ENCODE measurements around the gene SORCS2.

DNA sequence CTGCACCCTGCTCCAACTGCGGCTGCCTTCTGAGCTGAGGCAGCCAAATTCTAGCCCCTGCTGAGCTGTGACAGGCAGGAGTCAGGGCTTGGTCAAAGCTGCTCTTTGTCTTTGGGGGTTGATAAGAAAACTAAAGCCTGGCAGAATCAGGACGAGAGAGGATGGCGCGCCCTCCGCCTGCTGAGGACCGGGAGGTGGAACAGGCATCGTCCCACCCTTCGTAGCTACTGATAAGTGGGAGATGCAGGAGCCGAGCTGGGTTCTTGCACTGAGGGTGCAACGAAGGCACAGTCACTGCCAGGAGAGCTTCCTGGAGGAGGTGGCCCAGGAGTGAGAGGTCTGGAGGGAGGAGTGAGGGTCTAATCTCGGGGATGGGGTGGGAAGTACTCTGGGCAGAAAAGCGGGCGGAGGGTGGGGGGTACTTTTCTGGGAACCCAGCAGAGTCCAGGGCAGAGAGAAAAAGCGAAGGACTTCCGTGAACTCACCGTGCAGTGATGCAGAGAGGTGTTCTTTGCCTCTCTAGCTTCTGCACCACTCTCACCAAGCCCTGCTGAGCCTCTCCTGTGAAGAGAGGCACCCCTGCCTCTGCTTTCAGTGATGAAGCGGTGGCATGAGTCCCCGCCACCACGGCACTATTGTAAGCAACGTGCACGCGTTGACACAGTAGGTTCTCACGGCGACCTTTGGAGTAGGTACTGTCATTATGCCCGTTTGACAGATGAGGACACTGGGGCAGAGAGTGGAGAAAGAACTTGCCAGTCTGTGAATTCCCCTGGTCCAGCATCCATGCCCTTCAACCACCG, 107.8 kb downstream of the SORCS2 start:
- TF ChIP-seq EZH2phosphoT487 (IDR thresholded peaks at IDR 0.05; ENCODE audit: borderline replicate concordance, low read length): no peak
- TF ChIP-seq, protein P1, sequence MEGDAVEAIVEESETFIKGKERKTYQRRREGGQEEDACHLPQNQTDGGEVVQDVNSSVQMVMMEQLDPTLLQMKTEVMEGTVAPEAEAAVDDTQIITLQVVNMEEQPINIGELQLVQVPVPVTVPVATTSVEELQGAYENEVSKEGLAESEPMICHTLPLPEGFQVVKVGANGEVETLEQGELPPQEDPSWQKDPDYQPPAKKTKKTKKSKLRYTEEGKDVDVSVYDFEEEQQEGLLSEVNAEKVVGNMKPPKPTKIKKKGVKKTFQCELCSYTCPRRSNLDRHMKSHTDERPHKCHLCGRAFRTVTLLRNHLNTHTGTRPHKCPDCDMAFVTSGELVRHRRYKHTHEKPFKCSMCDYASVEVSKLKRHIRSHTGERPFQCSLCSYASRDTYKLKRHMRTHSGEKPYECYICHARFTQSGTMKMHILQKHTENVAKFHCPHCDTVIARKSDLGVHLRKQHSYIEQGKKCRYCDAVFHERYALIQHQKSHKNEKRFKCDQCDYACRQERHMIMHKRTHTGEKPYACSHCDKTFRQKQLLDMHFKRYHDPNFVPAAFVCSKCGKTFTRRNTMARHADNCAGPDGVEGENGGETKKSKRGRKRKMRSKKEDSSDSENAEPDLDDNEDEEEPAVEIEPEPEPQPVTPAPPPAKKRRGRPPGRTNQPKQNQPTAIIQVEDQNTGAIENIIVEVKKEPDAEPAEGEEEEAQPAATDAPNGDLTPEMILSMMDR (IDR thresholded peaks at IDR 0.05; ENCODE audit: low read depth, low read length, poor library complexity, severe bottlenecking): no peak

All from DOHH2 (cell line).